ENCODE measurements around the gene UVRAG. TPM values are rescaled to one million over a fixed set of nuclear protein-coding genes. Genes with fewer than 3 reads are reported as not detected.

The UVRAG gene
- total RNA-seq, 4 donors from 2014 or later, result 16.6 to 22.1 (median 19.3) TPM

DNA sequence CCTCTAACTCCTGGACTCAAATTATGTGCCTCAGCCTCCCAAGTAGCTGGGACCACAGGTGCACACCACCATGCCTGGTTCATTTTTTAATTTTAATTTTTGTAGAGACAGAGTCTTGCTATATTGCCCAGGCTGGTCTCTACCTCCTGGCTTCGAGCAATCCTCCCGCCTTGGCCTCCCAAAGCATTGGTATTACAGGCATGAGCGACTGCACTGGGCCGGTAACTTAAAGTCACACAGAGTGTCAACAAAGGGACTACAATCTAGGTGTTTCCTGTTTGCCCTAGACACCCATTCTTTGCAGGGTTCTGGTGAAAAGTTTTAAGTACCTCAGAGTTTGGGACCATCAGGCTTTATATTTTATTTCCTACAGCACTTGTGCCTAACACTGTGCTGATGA, 8.4 kb downstream of the UVRAG start:
- Histone ChIP-seq H3K36me3 (no peaks in the 10 kb centered on the region), H3K4me1 (peaks cover 20 to 28% of the 10 kb centered on the region in 2 donors), H3K9me3 (no peaks in the 10 kb centered on the region), H3K27me3 (no peaks in the 10 kb centered on the region), H3K4me3 (no peak overlapping the region), H3K27ac (peak overlapping the region in 3 of 4 donors; percentile 48 to 87 (median 77))
- in situ Hi-C loops (cut with MboI; ENCODE audit: low sequenced_read_pairs in 4 of 4) (no loop called here), intact Hi-C loops (cut with DNase I; ENCODE audit: low total_unique reads) (no loop called here)
- TF ChIP-seq, protein P1, sequence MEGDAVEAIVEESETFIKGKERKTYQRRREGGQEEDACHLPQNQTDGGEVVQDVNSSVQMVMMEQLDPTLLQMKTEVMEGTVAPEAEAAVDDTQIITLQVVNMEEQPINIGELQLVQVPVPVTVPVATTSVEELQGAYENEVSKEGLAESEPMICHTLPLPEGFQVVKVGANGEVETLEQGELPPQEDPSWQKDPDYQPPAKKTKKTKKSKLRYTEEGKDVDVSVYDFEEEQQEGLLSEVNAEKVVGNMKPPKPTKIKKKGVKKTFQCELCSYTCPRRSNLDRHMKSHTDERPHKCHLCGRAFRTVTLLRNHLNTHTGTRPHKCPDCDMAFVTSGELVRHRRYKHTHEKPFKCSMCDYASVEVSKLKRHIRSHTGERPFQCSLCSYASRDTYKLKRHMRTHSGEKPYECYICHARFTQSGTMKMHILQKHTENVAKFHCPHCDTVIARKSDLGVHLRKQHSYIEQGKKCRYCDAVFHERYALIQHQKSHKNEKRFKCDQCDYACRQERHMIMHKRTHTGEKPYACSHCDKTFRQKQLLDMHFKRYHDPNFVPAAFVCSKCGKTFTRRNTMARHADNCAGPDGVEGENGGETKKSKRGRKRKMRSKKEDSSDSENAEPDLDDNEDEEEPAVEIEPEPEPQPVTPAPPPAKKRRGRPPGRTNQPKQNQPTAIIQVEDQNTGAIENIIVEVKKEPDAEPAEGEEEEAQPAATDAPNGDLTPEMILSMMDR (IDR thresholded peaks at IDR 0.05 in 4 of 5, conservative IDR thresholded peaks at IDR 0.05 in 1 of 5), result no peak
- no peak for TF ChIP-seq POLR2A (IDR thresholded peaks at IDR 0.05)
- no peak for ATAC-seq
- no peak for DNase-seq

DNA sequence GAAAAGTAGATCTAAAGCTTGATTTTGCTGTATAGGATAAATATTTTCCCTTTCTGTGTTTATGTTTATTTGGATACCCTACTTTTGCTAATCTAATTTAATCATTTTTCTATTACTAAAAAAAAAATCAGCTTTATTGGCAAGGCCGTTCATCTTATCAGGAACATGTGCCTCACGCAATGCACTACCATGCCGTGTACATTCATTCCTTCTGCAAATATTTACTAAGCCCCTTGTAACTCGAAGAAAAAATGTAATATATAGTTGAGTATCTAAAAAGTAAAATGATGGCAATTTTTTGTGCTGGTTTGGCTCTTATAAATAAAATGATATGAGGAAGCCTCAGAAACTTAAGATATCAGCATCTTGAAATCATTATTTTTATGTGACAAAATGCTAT, 8.9 kb downstream of the UVRAG start:
- ATAC-seq, result no peak
- intact Hi-C loops (cut with DNase I; ENCODE audit: low total_unique reads), result no loop called here
- H3K4me3 ChIP-seq, result no peak overlapping the region
- in situ Hi-C loops (cut with MboI; ENCODE audit: low sequenced_read_pairs in 4 of 4), result no loop called here
- TF ChIP-seq POLR2A (IDR thresholded peaks at IDR 0.05), result no peak
- TF ChIP-seq, protein P1 (IDR thresholded peaks at IDR 0.05 in 4 of 5, conservative IDR thresholded peaks at IDR 0.05 in 1 of 5), result no peak
- H3K4me1 ChIP-seq, result peaks cover 20 to 28% of the 10 kb centered on the region in 2 donors
- no peaks in the 10 kb centered on the region for H3K36me3 ChIP-seq
- H3K27ac ChIP-seq, result peak overlapping the region in 3 of 4 donors; percentile 48 to 87 (median 77)
- no peak for DNase-seq
- H3K27me3 ChIP-seq, result no peaks in the 10 kb centered on the region
- no peaks in the 10 kb centered on the region for H3K9me3 ChIP-seq

DNA sequence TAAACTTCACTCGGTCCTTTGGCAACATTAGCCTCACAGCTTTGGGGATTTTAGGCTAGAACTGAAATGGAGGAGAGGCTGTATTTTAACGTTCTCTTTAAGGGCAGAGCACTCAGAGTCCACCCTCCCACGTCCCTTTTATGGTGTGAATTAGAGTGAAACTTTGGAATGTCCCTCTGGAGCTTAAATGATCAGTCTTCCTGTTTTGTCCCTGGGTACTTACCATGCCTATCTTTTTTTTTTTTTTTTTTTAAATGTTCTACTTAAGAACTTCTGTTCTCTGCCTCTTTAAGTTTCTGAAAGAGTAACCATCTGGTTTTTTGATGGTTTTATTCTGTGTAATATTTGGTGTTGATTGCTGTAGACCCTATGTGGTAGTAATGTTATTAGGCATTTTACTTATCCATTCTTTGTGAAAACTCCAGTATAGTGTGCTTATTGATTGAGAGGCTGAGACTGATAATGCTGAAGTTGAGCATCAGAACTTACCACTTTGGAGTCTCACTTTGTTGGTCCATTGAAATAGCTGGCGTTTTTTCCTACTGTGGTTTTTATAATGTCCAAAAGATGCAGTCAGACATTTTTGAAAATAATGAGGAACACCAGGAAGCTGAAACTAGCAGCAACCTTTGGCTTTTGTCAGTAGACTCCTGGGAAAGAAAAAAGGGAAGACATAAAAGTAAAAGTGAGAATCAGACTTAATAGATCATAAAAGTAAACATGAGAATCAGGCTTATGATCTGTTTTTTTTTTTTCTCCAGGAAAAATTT, 11.6 kb downstream of the UVRAG start:
- intact Hi-C loops (cut with DNase I; ENCODE audit: low total_unique reads), result no loop called here
- no peak for DNase-seq

DNA sequence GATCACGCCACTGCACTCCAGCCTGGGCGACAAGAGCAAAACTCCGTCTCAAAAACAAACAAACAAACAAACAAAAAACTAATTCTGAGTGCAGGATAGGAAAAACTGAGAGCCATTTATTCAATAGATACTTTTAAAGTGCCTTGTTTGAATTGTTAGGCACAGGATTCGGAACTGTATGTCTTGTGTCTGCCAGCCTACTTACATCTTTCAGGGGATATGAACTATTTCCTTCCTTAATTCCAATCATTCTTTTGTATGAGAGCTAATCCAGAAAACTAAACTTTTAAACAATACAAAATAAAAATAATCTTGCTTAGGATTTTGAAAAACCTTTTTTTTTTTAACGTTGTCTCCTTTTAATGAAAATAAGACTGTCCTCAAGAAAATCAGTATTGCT, 12.6 kb downstream of the UVRAG start:
- DNase-seq, result no peak
- Histone ChIP-seq H3K27ac (peak overlapping the region; percentile 70 to 87 (median 80)), H3K27me3 (no peaks in the 10 kb centered on the region), H3K9me3 (no peaks in the 10 kb centered on the region), H3K36me3 (no peaks in the 10 kb centered on the region), H3K4me3 (peak overlapping the region in 1 of 4 donors; percentile 5), H3K4me1 (peaks cover 33 to 38% of the 10 kb centered on the region in 2 donors)
- no peak for ATAC-seq
- TF ChIP-seq, protein P1 (IDR thresholded peaks at IDR 0.05 in 4 of 5, conservative IDR thresholded peaks at IDR 0.05 in 1 of 5), result no peak
- no peak for TF ChIP-seq POLR2A (IDR thresholded peaks at IDR 0.05)
- in situ Hi-C loops (cut with MboI; ENCODE audit: low sequenced_read_pairs in 4 of 4), result no loop called here
- intact Hi-C loops (cut with DNase I; ENCODE audit: low total_unique reads), result no loop called here

More for the DNA sequence above, 11.6 kb downstream of the UVRAG start:
- no peaks in the 10 kb centered on the region for H3K27me3 ChIP-seq
- H3K9me3 ChIP-seq, result no peaks in the 10 kb centered on the region
- no peaks in the 10 kb centered on the region for H3K36me3 ChIP-seq
- in situ Hi-C loops (cut with MboI; ENCODE audit: low sequenced_read_pairs in 4 of 4), result no loop called here
- TF ChIP-seq, protein P1 (IDR thresholded peaks at IDR 0.05 in 4 of 5, conservative IDR thresholded peaks at IDR 0.05 in 1 of 5), result no peak
- peak in 1 of 2 donors; percentile 21 for TF ChIP-seq POLR2A (IDR thresholded peaks at IDR 0.05)
- H3K27ac ChIP-seq, result peak overlapping the region; percentile 70 to 87 (median 80)
- peaks cover 24 to 31% of the 10 kb centered on the region in 2 donors for H3K4me1 ChIP-seq
- ATAC-seq, result peak; percentile 89 to 94
- H3K4me3 ChIP-seq, result peak overlapping the region; percentile 3 to 31 (median 27)

Data from gastrocnemius medialis (tissue), 4 donors.